Endothelial cell of umbilical vein (primary cell): ENCODE results near the gene KIF26A. TPM values are rescaled to one million over a fixed set of nuclear protein-coding genes. Genes with fewer than 3 reads are reported as not detected.
A peak's percentile ranks its signal among the peaks of the same experiment; 100 is the strongest.

Experiments used
- BruUV-seq: library from RNA; stranded (reverse); fragments of 400-500 nt; replicated peaks from 2 replicates; lab custom pipeline; 2021; lab: Mats Ljungman, UMichigan
- CTCF ChIA-PET: fragments of 300-600, 350-600 bp; sonication (Branson Sonifier 250); formaldehyde crosslinking; loops from one replicate; lab custom pipeline; 2021; ENCODE audit warnings: antibody characterized with exemption, inconsistent platforms; lab: Charles Lee
- POLR2A ChIA-PET: fragments of 300-600, 350-600 bp; sonication (Branson Sonifier 250); formaldehyde crosslinking; loops from one replicate; lab custom pipeline; 2021; ENCODE audit warnings: antibody characterized with exemption, inconsistent platforms; lab: Charles Lee
- DNase-seq: peaks from one replicate; pipeline ENCODE4 v3.0.0-alpha.2; 2011; ENCODE audit warnings: low read depth, low spot score
- FAIRE-seq: peaks from 2 replicates; lab custom pipeline; 2011; peaks lifted over from hg19 to GRCh38; lab: Jason Lieb, UNC
- H2AFZ ChIP-seq: 2 replicates; pipeline ENCODE4 v1.6.0; 2012; ENCODE audit warnings: low read depth, low read length, control low read depth, inconsistent platforms
- H3K27ac ChIP-seq: 2 replicates; pipeline ENCODE4 v1.5.1; 2011; ENCODE audit warnings: low read depth, mild to moderate bottlenecking, control low read depth, low read length, moderate library complexity; ENCODE audit not compliant: insufficient read depth
- H3K27me3 ChIP-seq, 2 experiments: 2 replicates each; pipeline versions ENCODE4 v1.6.0 to v1.6.1; 2011; ENCODE audit warnings: low read length in 2 of 2, mixed read lengths in 1 of 2; ENCODE audit not compliant: control insufficient read depth in 2 of 2, insufficient read depth in 2 of 2
- H3K36me3 ChIP-seq, 2 experiments: 2 replicates in 1 of 2; 3 replicates in 1 of 2; pipeline ENCODE4 v1.5.1; 2011; ENCODE audit warnings: low read length in 2 of 2, mild to moderate bottlenecking in 1 of 2, moderate library complexity in 1 of 2; ENCODE audit not compliant: control insufficient read depth in 2 of 2, insufficient read depth in 2 of 2; ENCODE audit errors: extremely low read depth in 1 of 2
- H3K4me1 ChIP-seq: 3 replicates; pipeline ENCODE4 v1.5.1; 2011; ENCODE audit warnings: mild to moderate bottlenecking, low read length; ENCODE audit not compliant: control insufficient read depth, insufficient read depth; ENCODE audit errors: extremely low read depth
- H3K4me2 ChIP-seq: 2 replicates; pipeline ENCODE4 v1.6.1; 2011; ENCODE audit warnings: low read length, control low read depth, mixed read lengths; ENCODE audit not compliant: insufficient read depth
- H3K4me3 ChIP-seq, 3 experiments: fragments of 200-600 bp in 1 of 3; sonication (generic), shearing (Covaris generic) in 1 of 3; replicated peaks in 1 of 3; 2 replicates each; pipeline ENCODE4 v1.5.1; 2011 to 2016; ENCODE audit warnings: control low read depth in 3 of 3, low read length in 3 of 3, mild to moderate bottlenecking in 2 of 3, inconsistent platforms in 1 of 3, low read depth in 1 of 3, moderate library complexity in 1 of 3; ENCODE audit not compliant: insufficient read depth in 1 of 3
- H3K79me2 ChIP-seq: 2 replicates; pipeline ENCODE4 v1.6.0; 2012; ENCODE audit warnings: low read length, inconsistent platforms; ENCODE audit not compliant: control insufficient read depth, insufficient read depth
- H3K9ac ChIP-seq: replicated peaks from 2 replicates; pipeline ENCODE3; 2011; ENCODE audit warnings: low read length, control low read depth; ENCODE audit not compliant: insufficient read depth; ENCODE audit errors: extremely low read depth
- H3K9me1 ChIP-seq: replicated peaks from 3 replicates; pipeline ENCODE4 v1.6.0; 2011; ENCODE audit warnings: mild to moderate bottlenecking, low read length; ENCODE audit not compliant: control insufficient read depth, insufficient read depth; ENCODE audit errors: extremely low read depth
- H3K9me3 ChIP-seq: replicated peaks from 2 replicates; pipeline ENCODE4 v1.5.1; 2012; ENCODE audit warnings: low read length, inconsistent platforms; ENCODE audit not compliant: control insufficient read depth, insufficient read depth
- H4K20me1 ChIP-seq: replicated peaks from 2 replicates; pipeline ENCODE3; 2011; ENCODE audit warnings: mild to moderate bottlenecking, low read length; ENCODE audit not compliant: control insufficient read depth, insufficient read depth; ENCODE audit errors: extremely low read depth
- CTCF ChIP-seq, 2 donors: IDR thresholded peaks; 1 replicate in 1 of 2; 2 replicates in 1 of 2; pipeline ENCODE4 v1.5.1; 2011; ENCODE audit warnings: low read length in 2 of 2, mild to moderate bottlenecking in 2 of 2, moderate library complexity in 2 of 2, control low read depth in 1 of 2, inconsistent platforms in 1 of 2, low read depth in 1 of 2; ENCODE audit not compliant: insufficient read depth in 1 of 2; ENCODE audit errors: extremely low read depth in 1 of 2
- EZH2 ChIP-seq: IDR thresholded peaks from 2 replicates; pipeline ENCODE4 v1.6.1; 2012; ENCODE audit warnings: borderline replicate concordance, low read depth, mild to moderate bottlenecking, moderate library complexity, low read length, inconsistent platforms; ENCODE audit not compliant: severe bottlenecking
- FOS ChIP-seq: IDR thresholded peaks from 2 replicates; pipeline ENCODE4 v1.6.1; 2011; ENCODE audit warnings: mild to moderate bottlenecking, low read length, moderate library complexity, borderline replicate concordance; ENCODE audit not compliant: insufficient read depth
- GATA2 ChIP-seq: IDR thresholded peaks from 2 replicates; pipeline ENCODE4 v1.7.0; 2011; ENCODE audit warnings: low read depth, mild to moderate bottlenecking, moderate library complexity, mixed read lengths, low read length; ENCODE audit not compliant: insufficient read length, insufficient read depth
- JUN ChIP-seq: IDR thresholded peaks from 2 replicates; pipeline ENCODE4 v1.6.1; 2011; ENCODE audit warnings: borderline replicate concordance, low read depth; ENCODE audit not compliant: insufficient read length, insufficient read depth
- MAX ChIP-seq: IDR thresholded peaks from 2 replicates; pipeline ENCODE4 v1.6.1; 2011; ENCODE audit not compliant: insufficient read depth, insufficient read length
- MYC ChIP-seq: IDR thresholded peaks from one replicate; pipeline ENCODE4 v1.6.1; 2011; ENCODE audit warnings: mild to moderate bottlenecking, low read depth, low read length
- POLR2A ChIP-seq: IDR thresholded peaks from 2 replicates; pipeline ENCODE4 v1.6.1; 2012; ENCODE audit warnings: low read depth, mild to moderate bottlenecking, control low read depth, low read length
- POLR2AphosphoS5 ChIP-seq: IDR thresholded peaks from 2 replicates; pipeline ENCODE4 v1.6.1; 2012; ENCODE audit warnings: low read depth, mild to moderate bottlenecking, control low read depth, low read length, moderate library complexity; ENCODE audit not compliant: insufficient read depth
- dilution Hi-C: fragments of 300-500 bp; cut with MboI; formaldehyde crosslinking; loops from one replicate; pipeline ENCODE4 v1.15.0; 2019; ENCODE audit warnings: low sequenced_read_pairs; ENCODE audit not compliant: extremely low pct_ligation_motif_present
- intact Hi-C: fragments of 100-400 bp; cut with micrococcal nuclease; formaldehyde crosslinking; loops from one replicate; pipeline ENCODE4 v1.10.0; 2022
- polyA plus RNA-seq, 4 experiments: library from polyadenylated mRNA; depleted of rRNA in 3 of 4; stranded (reverse) in 3 of 4; unstranded in 1 of 4; fragments of >200 nt; gene quantifications; 2 replicates each; pipeline versions ENCODE4 v1.2.1 to v1.2.3, GENCODE V29; 2011 to 2012; ENCODE audit warnings: missing spikeins in 1 of 4
- total RNA-seq: library from RNA; stranded (reverse); gene quantifications from 2 replicates; pipeline ENCODE4 v1.2.3, GENCODE V29; 2021

The KIF26A gene
- total and polyA plus RNA-seq, 2 donors (not counting 3 experiments of a cell fraction or from before 2014, with no cell fraction given): 3.6 to 10.7 TPM

DNA sequence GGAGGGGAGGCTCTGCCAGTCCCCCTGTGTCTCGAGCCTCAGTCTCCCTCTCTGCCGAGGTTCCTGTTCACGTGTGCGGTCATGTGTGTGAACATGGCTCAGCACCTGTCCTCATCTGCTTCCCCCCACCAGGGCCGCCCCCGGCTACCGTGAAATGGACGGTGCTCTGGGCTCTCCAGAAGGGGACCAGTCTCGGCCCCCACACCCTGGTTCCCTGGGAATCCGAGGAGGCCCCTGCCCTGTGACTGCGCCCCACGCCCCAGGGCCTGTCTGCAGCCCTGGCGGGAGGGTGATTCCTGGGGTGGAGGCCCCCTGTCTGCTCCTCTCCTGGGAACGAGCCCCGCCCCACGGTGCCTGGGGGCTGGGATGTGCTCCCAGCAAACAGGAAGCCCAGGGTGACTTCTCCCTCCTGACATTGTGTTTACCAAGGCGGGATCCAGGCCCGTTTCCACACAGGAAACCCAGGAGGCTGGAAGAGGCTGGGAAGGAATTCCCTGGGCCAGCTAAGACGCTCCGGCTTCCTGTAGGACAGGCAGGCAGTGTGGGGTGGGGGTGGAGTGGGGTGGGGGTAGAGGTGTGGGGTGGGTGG, 46.6 kb downstream of the KIF26A start:
- Histone ChIP-seq H3K4me1 (peaks cover 11% of the 10 kb centered on the region), H3K4me2 (no peak overlapping the region), H3K27ac (peak overlapping the region; percentile 85), H2AFZ (peak overlapping the region; percentile 39), H3K9me3 (no peaks in the 10 kb centered on the region), H3K36me3 (no peaks in the 10 kb centered on the region), H3K4me3 (no peak overlapping the region), H3K9ac (peak overlapping the region; percentile 45), H3K27me3 (no peaks in the 10 kb centered on the region), H4K20me1 (no peaks in the 10 kb centered on the region), H3K79me2 (no peaks in the 10 kb centered on the region), H3K9me1 (no peaks in the 10 kb centered on the region)
- FAIRE-seq: peak; percentile 97
- intact Hi-C loops (loop anchor here (1.0 to 10.0 kb wide), 4 partner anchors 36 to 250 kb away; partner anchors contain the start of gene KIF26A), dilution Hi-C loops (no loop called here)
- DNase-seq: peak; percentile 86
- no TSS peak for BruUV-seq
- ChIA-PET CTCF (no interaction called here), POLR2A (no interaction called here)
- TF ChIP-seq MYC: no peak
- TF ChIP-seq POLR2AphosphoS5: peak; percentile 57

DNA sequence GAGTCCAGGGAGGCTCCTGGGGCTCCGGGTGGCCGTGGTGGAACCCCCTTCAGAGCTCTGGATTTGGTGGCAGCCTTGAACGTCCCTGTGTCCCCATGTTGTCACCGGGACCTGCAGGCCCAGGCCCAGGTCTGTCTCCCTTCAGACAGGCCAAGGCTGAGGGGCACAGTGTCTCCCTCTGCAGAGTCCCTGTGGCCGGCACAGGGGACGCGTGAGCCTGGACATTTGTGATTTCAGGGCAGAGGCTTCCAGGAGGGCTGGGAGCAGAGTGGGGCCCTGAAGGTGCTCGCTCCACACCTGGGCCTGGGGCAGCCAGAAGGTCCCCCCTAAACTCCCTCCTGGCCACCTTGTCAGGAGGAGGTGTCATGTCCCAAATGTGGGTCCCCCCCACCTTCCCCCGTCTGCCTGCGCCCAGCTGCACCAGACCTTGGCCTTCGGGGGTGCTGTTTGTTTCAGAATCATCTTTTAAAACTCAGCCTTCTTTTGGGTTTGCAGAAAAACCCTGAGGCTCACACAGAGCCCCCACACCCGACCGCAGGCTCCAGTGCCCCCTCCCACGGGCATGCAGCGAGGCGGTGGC, 47.6 kb downstream of the KIF26A start:
- peaks cover 11% of the 10 kb centered on the region for H3K4me1 ChIP-seq
- intact Hi-C loops: loop anchor here (1.0 to 10.0 kb wide), 4 partner anchors 36 to 249 kb away; partner anchors contain the start of gene KIF26A
- no peak overlapping the region for H3K4me3 ChIP-seq
- no peak overlapping the region for H3K9ac ChIP-seq
- dilution Hi-C loops: no loop called here
- H3K36me3 ChIP-seq: no peaks in the 10 kb centered on the region
- BruUV-seq: no TSS peak
- H3K9me3 ChIP-seq: no peaks in the 10 kb centered on the region
- no peak overlapping the region for H3K4me2 ChIP-seq
- H3K27ac ChIP-seq: peak overlapping the region; percentile 22
- H4K20me1 ChIP-seq: no peaks in the 10 kb centered on the region
- no peaks in the 10 kb centered on the region for H3K79me2 ChIP-seq
- ChIA-PET POLR2A (no interaction called here), CTCF (interaction anchor here (1.3 to 2.4 kb wide), 3 partner anchors 39 to 378 kb away, joined by 4 to 9 read pairs (median 5); no protein-coding TSS in a partner anchor)
- no peak for DNase-seq
- no peak overlapping the region for H2AFZ ChIP-seq
- no peaks in the 10 kb centered on the region for H3K9me1 ChIP-seq
- no peak for TF ChIP-seq CTCF (IDR thresholded peaks at IDR 0.05; ENCODE audit: extremely low read depth in 1 of 2, insufficient read depth in 1 of 2, low read depth in 1 of 2, low read length in 2 of 2)
- no peak for TF ChIP-seq FOS
- TF ChIP-seq GATA2: no peak
- no peak for TF ChIP-seq POLR2AphosphoS5
- no peak for TF ChIP-seq EZH2
- no peak for TF ChIP-seq POLR2A
- TF ChIP-seq JUN: no peak
- no peak for TF ChIP-seq MYC
- no peak for TF ChIP-seq MAX
- H3K27me3 ChIP-seq: no peaks in the 10 kb centered on the region
- peak; percentile 35 for FAIRE-seq
